Neural cell (in vitro differentiated cells): ENCODE measurements around the gene TBC1D8B.

ENCODE experiments used
- EP300 ChIP-seq: fragments of 450-650 bp; conservative IDR thresholded peaks from 2 replicates; pipeline ENCODE4 v1.6.1; 2014; ENCODE audit warnings: antibody characterized with exemption, mild to moderate bottlenecking, moderate library complexity; ENCODE audit not compliant: poor library complexity, severe bottlenecking
- TF ChIP-seq, protein P1 (sequence below): IDR thresholded peaks from 2 replicates; pipeline ENCODE4 v1.6.1; 2012; ENCODE audit warnings: borderline replicate concordance

DNA sequence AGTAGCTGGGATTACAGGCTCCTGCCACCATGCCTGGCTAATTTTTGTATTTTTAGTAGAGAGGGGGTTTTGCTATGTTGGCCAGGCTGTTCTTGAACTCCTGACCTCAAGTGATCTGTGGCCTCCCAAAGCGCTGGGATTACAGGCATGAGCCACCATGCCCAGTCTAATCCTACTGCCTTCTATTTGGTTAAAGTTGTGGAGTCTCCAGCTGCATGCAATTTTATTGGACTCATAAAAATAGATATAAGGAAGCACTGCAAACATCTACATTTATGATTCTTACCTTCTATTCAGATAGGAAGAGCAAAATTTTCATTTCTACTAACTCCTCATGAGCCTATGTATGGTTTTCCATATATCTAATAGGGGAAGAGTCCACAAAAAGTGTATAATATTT, 87.0 kb downstream of the TBC1D8B start:
- TF ChIP-seq, protein P1, sequence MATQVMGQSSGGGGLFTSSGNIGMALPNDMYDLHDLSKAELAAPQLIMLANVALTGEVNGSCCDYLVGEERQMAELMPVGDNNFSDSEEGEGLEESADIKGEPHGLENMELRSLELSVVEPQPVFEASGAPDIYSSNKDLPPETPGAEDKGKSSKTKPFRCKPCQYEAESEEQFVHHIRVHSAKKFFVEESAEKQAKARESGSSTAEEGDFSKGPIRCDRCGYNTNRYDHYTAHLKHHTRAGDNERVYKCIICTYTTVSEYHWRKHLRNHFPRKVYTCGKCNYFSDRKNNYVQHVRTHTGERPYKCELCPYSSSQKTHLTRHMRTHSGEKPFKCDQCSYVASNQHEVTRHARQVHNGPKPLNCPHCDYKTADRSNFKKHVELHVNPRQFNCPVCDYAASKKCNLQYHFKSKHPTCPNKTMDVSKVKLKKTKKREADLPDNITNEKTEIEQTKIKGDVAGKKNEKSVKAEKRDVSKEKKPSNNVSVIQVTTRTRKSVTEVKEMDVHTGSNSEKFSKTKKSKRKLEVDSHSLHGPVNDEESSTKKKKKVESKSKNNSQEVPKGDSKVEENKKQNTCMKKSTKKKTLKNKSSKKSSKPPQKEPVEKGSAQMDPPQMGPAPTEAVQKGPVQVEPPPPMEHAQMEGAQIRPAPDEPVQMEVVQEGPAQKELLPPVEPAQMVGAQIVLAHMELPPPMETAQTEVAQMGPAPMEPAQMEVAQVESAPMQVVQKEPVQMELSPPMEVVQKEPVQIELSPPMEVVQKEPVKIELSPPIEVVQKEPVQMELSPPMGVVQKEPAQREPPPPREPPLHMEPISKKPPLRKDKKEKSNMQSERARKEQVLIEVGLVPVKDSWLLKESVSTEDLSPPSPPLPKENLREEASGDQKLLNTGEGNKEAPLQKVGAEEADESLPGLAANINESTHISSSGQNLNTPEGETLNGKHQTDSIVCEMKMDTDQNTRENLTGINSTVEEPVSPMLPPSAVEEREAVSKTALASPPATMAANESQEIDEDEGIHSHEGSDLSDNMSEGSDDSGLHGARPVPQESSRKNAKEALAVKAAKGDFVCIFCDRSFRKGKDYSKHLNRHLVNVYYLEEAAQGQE: no peak
- TF ChIP-seq EP300: no peak
